AG04450 (cell line): ENCODE data around the gene DOHH. TPM values are rescaled to one million over a fixed set of nuclear protein-coding genes. Genes with fewer than 3 reads are reported as not detected.

Experiments
- CTCF ChIA-PET: fragments of 300-600, 350-600 bp; formaldehyde crosslinking; extraction: SDS; loops from one replicate; lab custom pipeline; 2022; ENCODE audit warnings: antibody characterized with exemption, inconsistent platforms; lab: Charles Lee
- POLR2A ChIA-PET: fragments of 350-600 bp; formaldehyde crosslinking; extraction: SDS; loops from one replicate; lab custom pipeline; 2021; ENCODE audit warnings: antibody characterized with exemption, inconsistent platforms; lab: Yijun Ruan, JAX
- DNase-seq: peaks from one replicate; pipeline ENCODE4 v3.0.0-alpha.2; 2011; ENCODE audit warnings: low read depth, low spot score
- H3K27ac ChIP-seq: one replicate; pipeline ENCODE4 v1.5.1; 2012; ENCODE audit warnings: low read depth, low read length, control low read depth
- H3K27me3 ChIP-seq: one replicate; pipeline ENCODE4 v1.6.0; 2012; ENCODE audit warnings: low read length; ENCODE audit not compliant: control insufficient read depth, insufficient read depth
- H3K4me3 ChIP-seq: 2 replicates; pipeline ENCODE4 v1.5.1; 2011; ENCODE audit warnings: mild to moderate bottlenecking, low read depth, low read length, control low read depth
- H3K9me3 ChIP-seq: 2 replicates; pipeline ENCODE4 v1.5.1; 2012; ENCODE audit warnings: low read length; ENCODE audit not compliant: control insufficient read depth, insufficient read depth
- CTCF ChIP-seq: IDR thresholded peaks from 2 replicates; pipeline ENCODE4 v1.5.1; 2011; ENCODE audit warnings: low read depth, low read length, control low read depth, inconsistent platforms
- polyA plus RNA-seq: library from polyadenylated mRNA; depleted of rRNA; stranded (reverse); fragments of >200 nt; gene quantifications from 2 replicates; pipeline ENCODE4 v1.2.3, GENCODE V29; 2011

DOHH gene
- polyA plus RNA-seq, 1 experiment: 3.4 TPM

- DNase-seq: no peak
- Histone ChIP-seq H3K27ac (no peak overlapping the region), H3K4me3 (no peak overlapping the region), H3K27me3 (no peaks in the 10 kb centered on the region), H3K9me3 (peaks cover 5% of the 10 kb centered on the region; the same call in 1 of the 2 replicates)
- no peak for TF ChIP-seq CTCF
- POLR2A ChIA-PET: no interaction called here
- CTCF ChIA-PET: no interaction called here
Observed at GRCh38 chr19:3544058-3544376, 43.5 kb upstream of the DOHH start.

- no peak for TF ChIP-seq CTCF
- POLR2A ChIA-PET: no interaction called here
- no peak overlapping the region for H3K4me3 ChIP-seq
- no peak overlapping the region for H3K27ac ChIP-seq
- DNase-seq: no peak
- H3K27me3 ChIP-seq: no peaks in the 10 kb centered on the region
- CTCF ChIA-PET: no interaction called here
- H3K9me3 ChIP-seq: peaks cover 5% of the 10 kb centered on the region; the same call in 1 of the 2 replicates
Observed at GRCh38 chr19:3543150-3544057, 42.9 kb upstream of the DOHH start.

- ChIA-PET POLR2A (interaction anchor here (0.6 kb wide), 2 partner anchors 17 to 802 kb away, joined by 3 to 6 read pairs; no protein-coding TSS in a partner anchor), CTCF (no interaction called here)
- DNase-seq: no peak
Observed at GRCh38 chr19:3539756-3540118, 39.3 kb upstream of the DOHH start.

GRCh38 chr19:3538965-3539755, 38.7 kb upstream of the DOHH start, which contains the start of gene TEKTIP1:
TSS of gene TEKTIP1 (plus strand) at chr19:3539174. CDS start at chr19:3539178, 4 bp downstream.
- Histone ChIP-seq H3K9me3 (peaks cover 5% of the 10 kb centered on the region; the same call in 1 of the 2 replicates), H3K27ac (no peak within 1 kb of the TSS), H3K4me3 (no peak within 1 kb of the TSS), H3K27me3 (no peaks in the 10 kb centered on the region)
- no peak for DNase-seq
- POLR2A ChIA-PET: interaction anchor here (0.6 kb wide), 1 partner anchor 802 kb away, joined by 6 read pairs; no protein-coding TSS in a partner anchor
- CTCF ChIA-PET: interaction anchor here (0.5 kb wide), 1 partner anchor 23 kb away, joined by 3 read pairs; no protein-coding TSS in a partner anchor
- no peak for TF ChIP-seq CTCF

More at GRCh38 chr19:3539756-3540118, 39.3 kb upstream of the DOHH start:
- H3K9me3 ChIP-seq: peaks cover 5% of the 10 kb centered on the region; the same call in 1 of the 2 replicates
- H3K4me3 ChIP-seq: no peak overlapping the region
- H3K27ac ChIP-seq: no peak overlapping the region
- no peaks in the 10 kb centered on the region for H3K27me3 ChIP-seq
- TF ChIP-seq CTCF: no peak
